ENCODE data around the gene KRT80. TPM values are rescaled to one million over a fixed set of nuclear protein-coding genes. Genes with fewer than 3 reads are reported as not detected.

Gene KRT80
- total RNA-seq, 3 donors from 2014 or later: 0.06 TPM; not detected in 2

- Histone ChIP-seq H3K9me3 (no peaks in the 10 kb centered on the region), H3K36me3 (ENCODE audit: low read depth) (no peaks in the 10 kb centered on the region), H3K4me3 (no peak overlapping the region), H3K4me1 (ENCODE audit: low read depth) (peaks cover 11% of the 10 kb centered on the region)
- peak in 1 of 3 donors; percentile 22 for DNase-seq
- intact Hi-C loops (cut with DNase I, micrococcal nuclease): loop anchor here in 1 of 2 donors (5.0 kb wide), 1 partner anchor 56 kb away; no protein-coding TSS in a partner anchor
- no peak for TF ChIP-seq CTCF (IDR thresholded peaks at IDR 0.05)
- no peak for ATAC-seq
Measured at GRCh38 chr12:52212701-52213563, 21.1 kb upstream of the KRT80 start.

- no peaks in the 10 kb centered on the region for H3K9me3 ChIP-seq
- no peak for ATAC-seq
- peak in 2 of 3 donors; percentile 18 to 25 for DNase-seq
- no peaks in the 10 kb centered on the region for H3K36me3 ChIP-seq (ENCODE audit: low read depth)
- intact Hi-C loops (cut with DNase I, micrococcal nuclease): loop anchor here in 1 of 2 donors (5.0 kb wide), 1 partner anchor 55 kb away; no protein-coding TSS in a partner anchor
- TF ChIP-seq CTCF (IDR thresholded peaks at IDR 0.05): no peak
- peaks cover 3% of the 10 kb centered on the region for H3K4me1 ChIP-seq (ENCODE audit: low read depth)
- no peak overlapping the region for H3K4me3 ChIP-seq
Measured at GRCh38 chr12:52211716-52212585, 20.1 kb upstream of the KRT80 start.

- peak in 1 of 3 donors; percentile 16 for DNase-seq
- H3K4me3 ChIP-seq: no peak overlapping the region
- intact Hi-C loops (cut with DNase I, micrococcal nuclease): loop anchor here in 1 of 2 donors (5.0 kb wide), 1 partner anchor 54 kb away; no protein-coding TSS in a partner anchor
- no peak for ATAC-seq
- no peaks in the 10 kb centered on the region for H3K9me3 ChIP-seq
- TF ChIP-seq CTCF (IDR thresholded peaks at IDR 0.05): no peak
- no peaks in the 10 kb centered on the region for H3K36me3 ChIP-seq (ENCODE audit: low read depth)
- H3K4me1 ChIP-seq (ENCODE audit: low read depth): no peaks in the 10 kb centered on the region
Measured at GRCh38 chr12:52210925-52211650, 19.3 kb upstream of the KRT80 start.

- no peak for ATAC-seq
- H3K4me3 ChIP-seq: no peak overlapping the region
- H3K4me1 ChIP-seq (ENCODE audit: low read depth): no peaks in the 10 kb centered on the region
- intact Hi-C loops (cut with DNase I, micrococcal nuclease): loop anchor here in 1 of 2 donors (5.0 kb wide), 1 partner anchor 53 kb away; no protein-coding TSS in a partner anchor
- H3K36me3 ChIP-seq (ENCODE audit: low read depth): no peaks in the 10 kb centered on the region
- peak in 1 of 3 donors; percentile 18 for DNase-seq
- TF ChIP-seq CTCF (IDR thresholded peaks at IDR 0.05): no peak
- H3K9me3 ChIP-seq: no peaks in the 10 kb centered on the region
Measured at GRCh38 chr12:52210186-52210924, 18.5 kb upstream of the KRT80 start.
